Measurements from ENCODE around the gene ELP4. TPM values are rescaled to one million over a fixed set of nuclear protein-coding genes. Genes with fewer than 3 reads are reported as not detected.

The ELP4 gene
- total RNA-seq, 5 donors from 2014 or later (not counting 1 experiment from before 2014, with no cell fraction given) = 15.9 to 22.2 (median 17.2) TPM

- Histone ChIP-seq H3K36me3 (ENCODE audit: control insufficient read depth in 2 of 2, extremely low read depth in 1 of 2, insufficient read depth in 1 of 2, low read length in 1 of 2) (no peaks in the 10 kb centered on the region), H3K4me3 (ENCODE audit: control insufficient read depth in 1 of 2, extremely low read depth in 1 of 2, low read length in 1 of 2) (no peak overlapping the region), H3K27me3 (replicated peaks in 1 of 2; ENCODE audit: control insufficient read depth in 2 of 2, extremely low read depth in 1 of 2, insufficient read depth in 2 of 2, low read length in 1 of 2) (peaks cover 27 to 91% of the 10 kb centered on the region in 2 experiments), H3K9me3 (no peaks in the 10 kb centered on the region), H3K4me1 (ENCODE audit: control insufficient read depth in 1 of 2, extremely low read depth in 1 of 2, insufficient read depth in 2 of 2, low read length in 2 of 2) (peaks cover 5 to 46% of the 10 kb centered on the region in 2 experiments), H3K27ac (ENCODE audit: low read length) (no peak overlapping the region)
- peaks cover 10% of the 10 kb centered on the region for H3K36me3 Mint-ChIP-seq
- ChIA-PET POLR2A (no interaction called here), CTCF (no interaction called here)
- H3K4me3 Mint-ChIP-seq = peak overlapping the region in 1 of 3 donors; percentile 18
- peaks cover 45 to 51% (median 50%) of the 10 kb centered on the region in 3 donors for H3K4me1 Mint-ChIP-seq
- no peak for DNase-seq
- H3K27ac Mint-ChIP-seq = no peak overlapping the region
- H3K27me3 Mint-ChIP-seq = peaks cover 72 to 84% of the 10 kb centered on the region in 2 donors
- WGBS (ENCODE audit: insufficient coverage) = 15% methylated on average over 17 of the region's 20 CpGs
- ATAC-seq (replicated peaks in 1 of 4) = no peak
- peaks cover 4 to 10% (median 6%) of the 10 kb centered on the region in 3 donors for H3K9me3 Mint-ChIP-seq
Observed at GRCh38 chr11:31802609-31802989, 293.0 kb downstream of the ELP4 start.

DNA sequence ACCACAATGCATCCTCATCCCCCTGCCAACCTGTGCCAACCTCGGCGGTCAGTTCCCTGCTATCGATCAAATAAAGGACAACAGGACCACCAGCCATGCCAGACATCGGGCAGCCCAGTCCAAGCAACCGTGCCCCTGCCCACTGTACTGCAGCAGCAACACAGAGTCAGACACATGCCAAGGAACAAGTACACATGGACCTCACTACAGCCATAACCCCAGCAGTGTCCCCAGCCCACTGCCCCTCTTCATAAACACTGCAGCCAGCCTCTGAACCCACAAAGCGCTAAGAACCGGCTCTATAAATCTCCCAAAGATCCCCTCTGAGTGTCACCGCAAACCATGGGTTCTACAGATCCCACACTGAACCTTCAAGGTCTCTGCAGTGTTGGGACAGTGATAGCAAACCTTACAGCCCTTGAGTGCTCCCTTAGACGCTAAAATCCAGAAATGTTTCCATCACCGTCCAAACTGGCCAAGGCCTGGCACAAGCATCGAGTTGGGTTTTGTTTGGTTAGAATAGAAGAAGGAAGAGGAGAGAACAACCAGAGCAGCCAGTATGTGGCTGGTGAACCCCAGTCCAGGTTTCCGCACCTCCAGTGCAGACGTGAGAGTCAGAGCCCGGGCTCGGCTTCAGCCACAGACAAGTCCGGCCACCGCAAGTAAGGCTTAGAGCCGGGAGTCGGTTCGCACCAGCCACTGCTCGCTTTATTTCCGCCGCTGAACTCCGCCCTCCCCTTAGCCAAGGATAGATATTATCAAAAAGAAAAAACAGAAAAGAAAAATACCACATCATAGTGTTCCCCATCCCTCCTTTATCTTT, 293.6 kb downstream of the ELP4 start:
- H3K36me3 ChIP-seq (ENCODE audit: control insufficient read depth in 2 of 2, extremely low read depth in 1 of 2, insufficient read depth in 1 of 2, low read length in 1 of 2) = no peaks in the 10 kb centered on the region
- Mint-ChIP-seq H3K4me1 (peaks cover 47 to 50% (median 48%) of the 10 kb centered on the region in 3 donors), H3K27ac (peak overlapping the region in 1 of 2 donors; percentile 1), H3K36me3 (peaks cover 10% of the 10 kb centered on the region), H3K9me3 (peaks cover 4 to 10% (median 6%) of the 10 kb centered on the region in 3 donors), H3K4me3 (peak overlapping the region in 1 of 3 donors; percentile 64), H3K27me3 (peaks cover 73 to 86% of the 10 kb centered on the region in 2 donors)
- DNase-seq = no peak
- H3K4me3 ChIP-seq (ENCODE audit: control insufficient read depth in 1 of 2, extremely low read depth in 1 of 2, low read length in 1 of 2) = peak overlapping the region in 1 of 2 donors; percentile 72
- ATAC-seq (replicated peaks in 1 of 4) = no peak
- peaks cover 29 to 90% of the 10 kb centered on the region in 2 experiments for H3K27me3 ChIP-seq (replicated peaks in 1 of 2; ENCODE audit: control insufficient read depth in 2 of 2, extremely low read depth in 1 of 2, insufficient read depth in 2 of 2, low read length in 1 of 2)
- 9% methylated on average over 22 of the region's 24 CpGs for WGBS (ENCODE audit: insufficient coverage)
- no peak overlapping the region for H3K27ac ChIP-seq (ENCODE audit: low read length)
- peaks cover 5 to 43% of the 10 kb centered on the region in 2 experiments for H3K4me1 ChIP-seq (ENCODE audit: control insufficient read depth in 1 of 2, extremely low read depth in 1 of 2, insufficient read depth in 2 of 2, low read length in 2 of 2)
- no peaks in the 10 kb centered on the region for H3K9me3 ChIP-seq
- CTCF ChIA-PET = no interaction called here
- POLR2A ChIA-PET = no interaction called here

DNA sequence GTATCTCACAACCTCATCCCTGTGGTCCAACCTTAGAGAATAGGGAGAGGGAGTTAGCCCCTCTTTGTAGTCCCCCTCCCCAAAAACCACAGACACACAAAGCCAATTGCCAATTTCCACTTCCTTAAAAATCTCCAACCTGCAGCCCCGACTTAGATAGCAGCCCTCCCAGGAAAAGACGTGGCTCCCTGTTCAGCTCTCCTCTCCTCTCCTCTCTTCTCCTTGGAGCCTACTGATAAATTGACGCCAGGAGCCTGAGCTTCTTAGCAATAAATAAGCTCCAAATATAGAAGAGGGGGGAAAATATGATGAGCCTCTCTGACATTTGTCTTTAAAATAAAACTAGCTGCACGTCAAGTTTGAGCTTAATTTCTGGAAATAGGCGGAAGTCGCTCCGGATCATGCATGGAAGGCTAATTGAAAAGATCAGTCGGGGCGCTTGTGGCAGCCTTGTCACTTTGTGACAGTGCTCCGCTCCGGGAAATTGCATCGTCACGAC, 294.3 kb downstream of the ELP4 start:
- Histone ChIP-seq H3K36me3 (ENCODE audit: control insufficient read depth in 2 of 2, extremely low read depth in 1 of 2, insufficient read depth in 1 of 2, low read length in 1 of 2) (no peaks in the 10 kb centered on the region), H3K9me3 (no peaks in the 10 kb centered on the region), H3K4me1 (ENCODE audit: control insufficient read depth in 1 of 2, extremely low read depth in 1 of 2, insufficient read depth in 2 of 2, low read length in 2 of 2) (peaks cover 5 to 36% of the 10 kb centered on the region in 2 experiments), H3K27ac (ENCODE audit: low read length) (no peak overlapping the region), H3K4me3 (ENCODE audit: control insufficient read depth in 1 of 2, extremely low read depth in 1 of 2, low read length in 1 of 2) (peak overlapping the region in 1 of 2 donors; percentile 72), H3K27me3 (replicated peaks in 1 of 2; ENCODE audit: control insufficient read depth in 2 of 2, extremely low read depth in 1 of 2, insufficient read depth in 2 of 2, low read length in 1 of 2) (peaks cover 35 to 90% of the 10 kb centered on the region in 2 experiments)
- 9% methylated on average over 10 of the region's 13 CpGs for WGBS (ENCODE audit: insufficient coverage)
- Mint-ChIP-seq H3K27ac (peak overlapping the region in 1 of 2 donors; percentile 32), H3K36me3 (peaks cover 10% of the 10 kb centered on the region), H3K9me3 (peaks cover 4 to 10% (median 6%) of the 10 kb centered on the region in 3 donors), H3K4me1 (peaks cover 50 to 54% (median 54%) of the 10 kb centered on the region in 3 donors), H3K4me3 (peak overlapping the region; percentile 44 to 64 (median 64)), H3K27me3 (peaks cover 80 to 87% of the 10 kb centered on the region in 2 donors)
- POLR2A ChIA-PET = interaction anchor here in 1 of 2 donors (0.7 kb wide), 1 partner anchor 46 kb away, joined by 3 read pairs; no protein-coding TSS in a partner anchor
- CTCF ChIA-PET = interaction anchor here in 1 of 2 donors (0.6 kb wide), 1 partner anchor 635 kb away, joined by 3 read pairs; no protein-coding TSS in a partner anchor
- DNase-seq = no peak
- ATAC-seq (replicated peaks in 1 of 4) = no peak

- Histone ChIP-seq H3K27me3 (replicated peaks in 1 of 2; ENCODE audit: control insufficient read depth in 2 of 2, extremely low read depth in 1 of 2, insufficient read depth in 2 of 2, low read length in 1 of 2) (peaks cover 33 to 88% of the 10 kb centered on the region in 2 experiments), H3K9me3 (no peaks in the 10 kb centered on the region), H3K36me3 (ENCODE audit: control insufficient read depth in 2 of 2, extremely low read depth in 1 of 2, insufficient read depth in 1 of 2, low read length in 1 of 2) (no peaks in the 10 kb centered on the region), H3K27ac (ENCODE audit: low read length) (no peak overlapping the region), H3K4me1 (ENCODE audit: control insufficient read depth in 1 of 2, extremely low read depth in 1 of 2, insufficient read depth in 2 of 2, low read length in 2 of 2) (peaks cover 7 to 31% of the 10 kb centered on the region in 2 experiments), H3K4me3 (ENCODE audit: control insufficient read depth in 1 of 2, extremely low read depth in 1 of 2, low read length in 1 of 2) (peak overlapping the region in 1 of 2 donors; percentile 72)
- peak overlapping the region; percentile 53 to 64 (median 64) for H3K4me3 Mint-ChIP-seq
- peaks cover 4 to 10% (median 6%) of the 10 kb centered on the region in 3 donors for H3K9me3 Mint-ChIP-seq
- POLR2A ChIA-PET = interaction anchor here in 1 of 2 donors (0.7 kb wide), 1 partner anchor 47 kb away, joined by 3 read pairs; no protein-coding TSS in a partner anchor
- peak overlapping the region in 1 of 2 donors; percentile 32 for H3K27ac Mint-ChIP-seq
- H3K27me3 Mint-ChIP-seq = peaks cover 83 to 89% of the 10 kb centered on the region in 2 donors
- ATAC-seq (replicated peaks in 1 of 4) (no peak), DNase-seq (no peak)
- 6% methylated on average over 41 of the region's 41 CpGs for WGBS (ENCODE audit: insufficient coverage)
- CTCF ChIA-PET = interaction anchor here in 1 of 2 donors (0.6 kb wide), 2 partner anchors 9 to 634 kb away, joined by 3 to 4 read pairs; no protein-coding TSS in a partner anchor
- peaks cover 54 to 60% (median 56%) of the 10 kb centered on the region in 3 donors for H3K4me1 Mint-ChIP-seq
- peaks cover 10% of the 10 kb centered on the region for H3K36me3 Mint-ChIP-seq
Observed at GRCh38 chr11:31804312-31805036, 294.9 kb downstream of the ELP4 start.

DNA sequence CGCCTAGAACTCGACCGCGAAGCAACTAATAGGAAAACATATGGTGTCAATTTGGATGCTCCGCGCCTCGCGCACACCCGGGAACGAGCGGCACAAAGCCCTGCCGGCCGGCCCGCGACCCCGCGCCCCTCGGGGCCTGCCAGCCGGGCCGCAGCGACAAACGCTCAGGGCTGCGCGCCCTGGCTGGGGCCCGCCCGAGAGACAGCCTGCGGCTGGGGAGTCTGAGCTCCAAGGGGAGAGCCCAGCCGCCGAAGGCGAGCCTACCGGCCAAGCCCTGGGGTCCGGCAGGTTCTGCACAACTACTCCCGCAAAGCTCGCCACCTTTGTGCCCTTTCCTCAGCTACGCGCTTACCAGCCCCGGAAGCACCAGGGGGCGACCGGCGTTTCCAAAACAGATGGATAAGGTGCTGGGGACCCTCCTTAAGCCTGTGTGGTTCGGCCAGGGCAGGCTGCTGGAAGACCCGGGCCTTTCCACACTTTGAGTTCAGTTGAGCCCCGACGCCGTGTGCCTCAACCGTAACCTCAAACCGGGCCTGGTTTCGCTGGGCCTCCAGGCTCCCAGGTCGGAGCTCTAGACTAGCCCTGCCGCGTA, 295.6 kb downstream of the ELP4 start:
- Histone ChIP-seq H3K27me3 (replicated peaks in 1 of 2; ENCODE audit: control insufficient read depth in 2 of 2, extremely low read depth in 1 of 2, insufficient read depth in 2 of 2, low read length in 1 of 2) (peaks cover 34 to 88% of the 10 kb centered on the region in 2 experiments), H3K4me1 (ENCODE audit: control insufficient read depth in 1 of 2, extremely low read depth in 1 of 2, insufficient read depth in 2 of 2, low read length in 2 of 2) (peaks cover 12 to 35% of the 10 kb centered on the region in 2 experiments), H3K36me3 (ENCODE audit: control insufficient read depth in 2 of 2, extremely low read depth in 1 of 2, insufficient read depth in 1 of 2, low read length in 1 of 2) (no peaks in the 10 kb centered on the region), H3K9me3 (no peaks in the 10 kb centered on the region), H3K4me3 (ENCODE audit: control insufficient read depth in 1 of 2, extremely low read depth in 1 of 2, low read length in 1 of 2) (peak overlapping the region in 1 of 2 donors; percentile 72), H3K27ac (ENCODE audit: low read length) (no peak overlapping the region)
- ChIA-PET CTCF (interaction anchor here in 1 of 2 donors (0.6 kb wide), 1 partner anchor 8 kb away, joined by 4 read pairs; no protein-coding TSS in a partner anchor), POLR2A (no interaction called here)
- DNase-seq (no peak), ATAC-seq (replicated peaks in 1 of 4) (no peak)
- peaks cover 8% of the 10 kb centered on the region for H3K36me3 Mint-ChIP-seq
- H3K4me1 Mint-ChIP-seq = peaks cover 54 to 60% (median 55%) of the 10 kb centered on the region in 3 donors
- H3K27ac Mint-ChIP-seq = no peak overlapping the region
- WGBS (ENCODE audit: insufficient coverage) = 8% methylated on average over 51 of the region's 51 CpGs
- peaks cover 81 to 87% of the 10 kb centered on the region in 2 donors for H3K27me3 Mint-ChIP-seq
- peak overlapping the region in 2 of 3 donors; percentile 64 for H3K4me3 Mint-ChIP-seq
- peaks cover 4 to 7% (median 6%) of the 10 kb centered on the region in 3 donors for H3K9me3 Mint-ChIP-seq

Data from T-cell (primary cell).